Left hindlimb (tissue), 1 donor: ENCODE measurements around the gene CENPP.
"Not testable (repeated sequence)": the region's sequence is repeated elsewhere in the genome, so short reads cannot be mapped to it uniquely, and the experiment has no call there.

Source experiments
- DNase-seq: peaks from one replicate; pipeline ENCODE4 v3.0.0-alpha.2; 2018

The CENPP gene

DNA sequence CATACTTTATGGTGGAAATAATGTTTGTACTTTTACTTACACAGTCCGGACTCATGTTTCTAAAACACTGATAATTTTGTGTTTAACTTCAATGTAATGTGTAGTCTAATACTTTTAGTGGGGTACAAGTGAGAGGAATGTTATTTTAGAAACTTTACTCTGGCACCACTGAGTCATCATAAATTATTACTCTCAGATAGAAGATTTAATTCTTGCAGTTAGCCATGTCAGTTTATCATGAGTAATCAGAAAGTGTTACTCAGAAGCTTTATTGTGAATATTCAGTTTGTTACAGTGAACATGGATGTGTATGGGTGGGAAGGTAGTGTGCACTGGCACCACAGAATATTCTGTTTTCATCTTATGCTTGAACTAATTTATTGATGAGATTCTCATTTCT is 58.6 kb downstream of the CENPP start:
- no peak for DNase-seq

DNA sequence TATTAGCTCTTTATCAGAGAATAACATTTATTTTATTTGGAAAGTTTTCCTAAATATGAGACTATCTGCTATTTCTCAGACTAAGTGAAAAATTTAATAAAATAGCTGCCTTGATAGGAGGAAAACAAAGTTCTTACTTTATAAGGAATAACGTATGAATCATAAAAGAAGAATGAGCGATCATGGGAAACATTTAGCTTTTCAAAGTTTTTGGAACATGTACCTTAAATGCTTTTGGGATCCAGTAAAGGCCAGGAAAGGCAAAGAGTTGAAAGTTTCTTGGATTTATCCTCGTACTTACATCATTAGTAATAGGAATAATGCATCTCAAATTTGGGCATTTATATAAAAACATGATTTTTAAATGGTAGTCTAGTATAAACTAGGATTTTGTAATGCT is 59.2 kb downstream of the CENPP start:
- DNase-seq, result no peak

DNA sequence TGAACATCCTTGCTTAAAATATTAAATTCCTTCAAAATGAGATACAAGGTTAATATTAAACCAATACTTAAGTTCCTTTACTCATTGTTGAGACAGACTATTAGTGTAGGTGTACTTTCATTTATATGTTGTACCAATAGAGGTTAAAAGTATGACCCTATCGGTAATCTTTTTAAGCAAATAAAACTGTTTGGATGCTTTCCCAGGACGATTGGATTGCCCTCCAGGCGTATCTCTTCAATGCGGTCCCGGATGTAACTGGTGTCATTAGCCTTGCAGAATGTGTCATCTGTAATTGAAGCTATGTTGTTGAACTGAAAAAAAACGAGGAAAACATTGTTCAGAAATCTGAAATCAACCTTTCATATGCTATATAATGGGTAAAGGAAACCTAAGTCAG is 59.7 kb downstream of the CENPP start:
- no peak for DNase-seq

DNA sequence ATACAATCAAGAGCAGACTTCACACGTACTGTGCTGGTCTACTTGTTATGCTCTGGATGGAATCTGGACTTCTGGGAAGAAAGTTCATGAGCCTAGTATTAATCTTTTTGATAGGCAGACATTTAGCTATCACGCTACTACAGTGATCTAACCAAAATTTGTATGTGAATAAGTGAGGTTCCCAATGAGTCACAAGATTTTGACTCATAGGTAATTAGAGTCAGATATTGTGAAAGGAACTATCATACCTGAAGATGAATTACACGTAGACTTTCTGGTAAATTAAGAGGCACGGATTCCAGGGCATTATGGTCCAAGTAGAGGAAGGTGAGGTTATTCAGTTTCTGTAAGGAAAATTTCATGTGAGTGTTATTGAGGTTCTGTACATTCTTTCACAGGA is 60.2 kb downstream of the CENPP start:
- DNase-seq, result no peak

DNA sequence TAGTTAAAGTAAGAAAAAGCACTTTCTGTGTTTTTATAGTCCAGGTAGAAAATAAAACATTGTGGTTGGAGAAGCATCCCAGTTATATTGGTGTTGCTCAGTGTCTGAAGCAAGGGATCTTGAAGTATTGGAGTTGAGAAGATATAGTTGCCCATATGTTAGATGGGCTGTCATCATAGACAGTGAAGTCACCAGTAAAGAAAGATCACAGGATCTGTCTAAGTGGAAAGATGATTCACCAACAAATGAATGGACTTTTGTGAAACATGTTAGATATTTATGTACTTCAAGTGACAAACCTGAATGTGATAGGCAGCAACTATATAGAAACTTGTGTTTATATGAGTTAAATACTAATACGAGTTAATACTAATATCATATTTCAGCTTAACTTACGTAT is 66.9 kb downstream of the CENPP start:
- no peak for DNase-seq

DNA sequence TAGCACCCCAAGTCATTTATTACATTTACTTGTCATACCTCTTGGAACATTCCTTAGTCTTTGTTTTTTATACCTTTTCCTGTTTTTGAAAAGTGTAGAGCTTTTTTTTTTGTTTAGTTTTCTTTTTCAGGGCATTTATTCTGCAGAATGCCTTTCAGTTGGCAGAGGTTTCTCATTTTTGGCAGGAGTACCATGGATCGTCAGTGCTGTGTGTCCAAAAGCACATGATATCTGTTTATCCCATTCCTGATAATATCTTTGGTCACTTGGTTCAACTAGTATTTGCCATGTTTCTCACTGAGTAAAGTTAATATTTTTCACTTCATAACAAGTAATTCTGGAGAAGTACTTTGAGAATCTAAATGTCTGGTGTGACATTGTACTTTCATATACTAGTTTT is 67.9 kb downstream of the CENPP start:
- no peak for DNase-seq

DNA sequence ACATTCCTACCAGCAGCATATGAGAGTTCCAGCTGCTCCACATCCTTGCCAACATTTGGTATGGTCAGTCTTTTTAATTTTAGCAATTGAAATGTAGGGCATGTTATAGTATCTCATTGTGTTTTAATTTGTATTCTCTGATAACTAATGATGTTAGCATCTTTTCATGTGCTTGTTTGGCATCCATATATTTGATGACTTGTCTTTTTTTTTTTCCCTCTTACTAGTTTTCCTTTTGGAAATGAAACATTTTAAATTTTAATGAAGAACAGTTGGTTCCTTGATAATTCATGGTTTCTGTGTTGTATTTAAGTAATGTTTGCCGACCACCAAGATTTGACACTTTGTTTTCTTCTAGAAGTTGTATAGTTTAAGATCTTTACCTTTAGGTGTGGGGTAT is 69.9 kb downstream of the CENPP start:
- no peak for DNase-seq

DNA sequence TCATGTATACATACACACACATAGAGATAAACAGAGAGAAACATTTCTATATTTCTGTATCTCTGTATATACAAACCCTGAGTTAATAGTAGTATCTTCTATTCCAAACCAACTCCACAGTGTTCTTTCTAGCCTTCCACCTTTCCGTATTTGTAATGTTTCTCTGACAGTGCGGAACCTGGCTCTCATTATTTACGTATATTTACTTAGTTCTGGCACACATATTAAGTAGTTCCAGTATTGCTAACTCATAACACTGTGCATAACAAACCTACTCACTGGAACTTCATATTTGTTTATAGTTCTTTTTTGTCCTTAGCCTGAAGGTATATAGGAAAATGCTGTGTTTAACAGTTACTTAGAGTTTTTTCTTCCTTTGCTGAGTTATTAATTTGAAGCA is 72.1 kb downstream of the CENPP start:
- no peak for DNase-seq

DNA sequence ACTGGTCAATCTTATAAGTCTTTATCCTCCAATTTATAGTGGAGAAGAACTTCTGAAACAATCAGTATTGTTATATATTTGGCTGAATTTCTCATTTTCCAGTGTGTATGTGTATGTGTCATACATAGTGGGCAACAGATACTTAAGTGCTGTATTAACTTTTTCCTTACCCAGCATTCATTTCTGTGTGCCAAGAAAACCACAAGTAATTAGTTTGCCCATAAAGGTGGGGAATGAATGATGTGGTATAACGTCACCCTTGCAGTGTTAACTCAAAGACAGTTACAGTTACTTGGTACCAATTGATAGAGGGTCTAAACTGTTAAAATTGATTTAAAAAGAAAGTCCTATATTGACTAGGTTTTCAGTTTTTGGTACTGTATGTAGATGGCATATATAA is 76.6 kb downstream of the CENPP start:
- DNase-seq, result no peak

DNA sequence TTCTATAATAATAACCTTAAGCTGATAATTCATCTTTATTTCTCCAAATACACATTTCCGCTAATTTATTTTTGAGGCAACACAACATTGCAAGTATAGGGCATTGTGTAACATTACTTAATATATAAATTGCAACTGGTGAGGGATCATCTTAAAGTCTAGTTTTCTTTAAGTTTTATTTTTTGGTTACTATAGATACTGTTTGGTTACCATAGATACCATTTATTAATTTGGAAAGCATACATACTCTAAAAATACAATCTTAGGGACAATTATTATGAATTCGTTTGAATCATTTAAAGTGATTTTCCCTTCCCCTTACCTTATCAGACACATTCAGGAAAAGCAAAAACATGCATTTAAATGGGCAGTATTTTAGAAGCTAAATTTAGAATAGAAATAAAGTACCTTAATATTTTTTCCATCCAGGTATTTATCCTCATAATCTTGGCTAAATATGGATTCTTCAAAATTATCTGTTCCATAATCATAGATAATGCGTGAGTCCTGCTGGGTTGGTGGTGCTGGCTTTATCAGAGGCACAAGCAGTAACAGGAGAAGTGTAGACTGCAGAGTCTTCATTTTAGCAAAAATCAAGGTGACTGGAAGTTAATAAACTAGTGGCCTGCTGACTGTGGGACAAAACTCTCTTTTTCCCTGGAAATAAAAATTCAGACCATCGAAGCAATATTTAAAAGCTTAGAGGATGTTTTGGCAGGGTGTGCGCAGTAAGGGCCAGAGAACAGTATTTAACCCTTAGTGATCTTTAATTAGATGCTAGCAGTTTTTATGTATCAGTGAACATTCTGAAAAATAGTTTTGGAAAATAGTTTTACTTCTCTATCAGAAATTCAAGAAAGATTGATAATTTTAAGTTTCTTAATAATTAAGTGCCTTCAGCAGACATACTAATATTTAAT is 77.3 kb downstream of the CENPP start:
- DNase-seq, result no peak

DNA sequence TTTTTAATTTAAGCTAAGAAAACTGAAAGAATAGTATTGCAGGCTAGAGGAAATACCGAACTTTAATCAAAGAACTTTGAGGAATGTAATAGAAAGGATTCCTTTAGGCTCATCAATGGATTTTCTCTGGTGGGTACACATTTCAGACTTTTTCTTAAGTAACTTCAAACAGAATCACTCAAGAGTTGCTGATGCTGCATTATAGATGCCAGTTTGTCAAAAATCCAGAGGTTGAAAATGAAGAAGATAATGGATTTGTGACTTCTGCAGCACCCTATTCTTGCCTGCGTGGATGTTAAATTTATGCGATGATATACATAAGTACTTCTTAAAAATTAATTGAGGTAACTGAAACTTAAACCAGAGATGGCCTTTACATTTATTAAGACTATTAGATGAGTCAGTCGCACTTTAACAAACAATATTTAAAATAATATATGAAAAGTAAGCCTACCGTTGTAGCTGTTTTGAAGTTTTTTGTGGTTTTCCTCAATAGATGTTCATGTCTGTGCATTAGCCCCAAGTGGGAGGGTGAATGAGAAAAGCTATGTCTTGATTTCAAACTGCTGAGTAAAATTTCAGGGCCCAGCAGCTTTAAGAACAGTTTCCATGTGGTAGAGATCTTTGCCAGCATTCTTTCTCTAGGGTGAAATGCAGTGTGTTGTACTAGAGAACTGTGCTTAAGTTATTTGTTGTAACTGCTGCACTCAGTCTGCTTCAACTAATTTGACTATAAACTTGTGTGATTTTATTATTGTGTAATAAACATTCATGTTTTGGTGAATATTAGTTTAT is 78.5 kb downstream of the CENPP start, which contains the start of gene OGN:
Gene OGN, minus strand, starts transcription at position 537 of the 795 bp plus-strand sequence. CDS start 1,171 bp downstream, outside the sequence.
- no peak for DNase-seq

DNA sequence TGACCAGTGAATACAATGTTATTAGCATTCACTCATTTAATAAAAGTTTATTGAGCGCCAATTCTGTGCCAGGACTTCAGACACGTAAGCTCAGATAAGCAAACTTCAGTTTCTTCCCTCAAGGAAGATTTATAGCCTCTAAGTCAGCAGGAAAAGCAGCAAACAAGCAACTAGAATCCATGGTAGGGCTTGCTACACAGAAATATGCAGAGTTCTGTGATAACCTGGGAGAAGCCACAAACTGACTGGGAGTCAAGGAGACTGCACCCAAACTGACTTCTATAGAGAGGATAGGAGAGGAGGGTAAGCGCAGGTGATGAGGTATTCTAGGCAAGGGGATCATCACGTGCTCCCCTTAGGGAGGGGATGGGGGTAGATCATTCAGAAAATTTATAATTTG is 80.1 kb downstream of the CENPP start:
- no peak for DNase-seq

DNA sequence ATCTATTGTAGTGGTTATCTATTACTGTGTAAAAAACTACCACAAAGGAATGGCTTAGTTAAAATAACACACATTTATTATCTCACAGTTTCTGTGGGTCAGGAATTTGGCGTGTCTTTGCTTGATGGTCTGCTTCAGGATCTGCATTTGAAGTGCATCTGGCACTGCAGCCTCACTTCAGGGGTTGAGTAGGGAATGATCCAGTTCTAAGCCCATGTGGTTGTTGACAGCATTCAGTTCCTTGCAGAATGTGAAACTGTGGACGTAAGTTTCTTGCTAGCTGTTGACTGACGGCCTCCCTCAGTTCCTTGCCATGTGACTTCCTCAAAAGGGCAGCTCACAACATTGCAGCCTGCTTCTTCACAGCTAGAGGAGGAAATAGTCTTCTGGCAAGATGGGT is 80.7 kb downstream of the CENPP start:
- DNase-seq, result no peak

DNA sequence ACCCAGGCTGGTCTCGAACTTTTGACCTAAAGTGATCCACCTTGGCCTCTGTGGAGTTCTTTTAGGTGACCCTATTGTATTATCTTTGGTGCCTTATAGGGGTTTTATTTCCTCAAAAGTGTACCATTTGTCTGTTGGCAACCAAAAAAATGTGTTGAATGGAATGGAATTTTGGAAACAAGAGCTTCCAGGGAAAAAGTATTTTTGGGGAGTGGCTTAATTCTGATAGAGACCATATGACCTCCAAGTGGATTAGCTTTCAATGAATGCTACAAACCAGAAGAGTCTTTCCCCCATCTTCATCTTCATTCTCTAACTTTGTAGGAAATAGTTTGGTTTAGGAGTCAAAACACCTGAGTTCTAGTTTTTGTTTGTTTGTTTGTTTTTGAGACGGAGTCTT is 82.1 kb downstream of the CENPP start:
- DNase-seq, result no peak

DNA sequence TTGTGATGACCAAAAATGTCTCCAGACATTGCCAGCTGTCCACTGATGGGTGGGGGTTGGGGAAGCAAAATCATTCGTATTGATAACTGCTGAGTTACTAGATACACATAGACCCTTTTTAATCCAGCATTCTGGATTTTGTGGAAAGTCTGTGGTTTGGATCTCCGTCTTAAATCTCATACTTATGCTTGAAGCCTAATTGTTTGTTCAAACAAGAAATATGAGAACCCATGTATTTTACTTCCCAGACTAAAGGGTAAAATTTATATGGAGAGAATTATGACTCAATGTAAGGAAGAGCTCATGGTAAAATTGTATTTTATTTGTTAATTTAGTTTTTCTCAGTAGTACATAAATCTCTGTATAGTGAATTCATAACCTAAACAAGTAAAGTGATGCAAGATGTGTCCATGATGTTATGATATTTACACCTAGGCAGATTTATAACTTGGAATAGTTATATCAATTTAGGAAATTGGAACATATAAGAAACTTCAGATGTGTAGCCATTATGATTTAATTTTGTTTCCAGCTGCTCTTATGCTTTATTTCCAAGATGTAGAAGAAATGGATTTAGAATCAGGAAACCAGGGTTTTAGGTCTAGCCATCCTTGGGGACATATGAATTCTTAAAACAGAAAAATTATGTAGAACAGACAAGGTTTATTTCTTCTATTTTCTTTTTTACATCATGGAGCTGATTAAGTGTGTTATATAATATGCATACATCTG is 83.2 kb downstream of the CENPP start:
- DNase-seq, result no peak

DNA sequence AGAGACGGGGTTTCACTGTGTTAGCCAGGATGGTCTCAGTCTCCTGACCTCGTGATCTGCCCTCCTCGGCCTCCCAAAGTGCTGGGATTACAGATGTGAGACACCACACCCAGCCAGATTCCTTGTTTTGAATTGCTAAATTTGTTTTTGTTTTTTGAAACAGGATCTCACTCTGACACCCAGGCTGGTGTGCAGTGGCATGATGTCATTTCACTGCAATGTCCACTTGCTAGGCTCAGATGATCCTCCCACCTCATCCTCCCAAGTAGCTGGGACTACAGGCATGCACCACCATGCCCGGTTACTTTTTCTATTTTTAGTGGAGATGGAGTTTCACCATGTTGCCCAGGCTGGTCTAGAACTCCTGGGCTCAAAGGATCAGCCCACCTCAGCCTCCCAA is 85.4 kb downstream of the CENPP start:
- not testable (repeated sequence) for DNase-seq

DNA sequence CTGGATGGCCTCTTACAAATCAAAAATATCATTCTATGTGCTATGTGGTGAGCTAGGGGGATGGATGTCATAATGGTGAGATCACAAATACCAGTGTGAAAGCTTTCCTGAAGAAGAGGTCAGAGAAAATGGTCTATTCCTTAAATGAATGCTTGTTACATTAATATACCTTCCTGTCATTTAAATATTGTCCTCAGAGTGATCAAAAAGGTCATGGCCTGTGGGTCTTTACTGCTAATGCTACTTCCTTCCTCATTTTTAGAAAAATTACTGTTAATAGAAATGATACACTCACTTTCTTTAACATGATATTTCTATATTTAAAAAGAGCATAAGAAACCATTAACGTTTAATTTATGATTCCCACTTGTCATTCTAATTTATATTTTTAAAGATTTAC is 88.8 kb downstream of the CENPP start:
- no peak for DNase-seq

DNA sequence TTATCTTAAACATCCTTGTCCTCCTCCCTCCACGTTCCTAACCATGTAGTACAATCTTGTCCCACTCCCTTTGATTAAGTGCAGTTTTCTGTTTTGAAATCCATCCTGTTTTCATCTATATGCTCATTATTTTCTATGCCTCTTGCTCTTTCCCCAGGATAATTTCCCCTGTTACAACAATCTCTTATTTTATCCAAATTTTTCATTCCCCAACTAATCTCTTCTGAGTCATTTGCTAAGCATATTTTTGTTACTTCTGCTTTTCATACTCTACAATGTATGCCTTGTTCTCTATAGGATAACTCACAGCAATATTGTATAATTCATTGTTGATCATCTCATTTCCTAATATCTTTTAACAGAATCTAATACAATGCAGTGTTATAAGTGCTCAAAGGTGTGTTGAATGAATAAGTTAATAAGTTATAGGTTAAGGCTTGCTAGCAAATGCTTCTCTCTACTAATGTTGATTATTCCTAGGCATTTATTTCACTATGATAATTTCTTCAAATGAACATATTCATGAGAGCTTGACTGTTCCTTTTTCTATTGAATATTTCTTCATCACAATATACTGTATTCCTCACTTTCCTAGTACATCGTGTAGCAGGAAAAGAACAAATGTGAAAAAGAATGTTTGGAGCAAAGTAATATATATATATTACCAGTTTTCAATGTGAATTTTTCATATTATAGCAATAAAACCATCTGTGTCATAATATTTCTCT is 97.0 kb downstream of the CENPP start:
- DNase-seq, result no peak

DNA sequence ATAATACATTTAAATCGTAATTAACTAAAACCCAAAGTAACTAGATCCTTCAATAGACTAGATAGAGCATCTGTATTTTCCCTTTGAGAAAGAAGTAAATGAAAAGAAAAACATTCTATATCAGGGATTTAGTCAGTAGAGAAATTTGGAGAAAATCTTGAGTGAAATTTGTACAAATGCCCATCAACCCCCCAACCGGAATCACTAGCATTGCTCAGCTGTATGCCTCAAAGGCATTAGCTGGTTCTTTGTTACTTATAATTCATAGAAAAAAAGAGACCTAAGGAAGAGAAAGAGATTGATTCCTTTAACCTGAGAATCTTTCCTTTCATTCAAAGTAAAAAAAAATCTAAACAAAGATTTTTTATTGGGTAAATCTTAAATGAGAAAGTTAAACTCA is 97.9 kb downstream of the CENPP start:
- no peak for DNase-seq

DNA sequence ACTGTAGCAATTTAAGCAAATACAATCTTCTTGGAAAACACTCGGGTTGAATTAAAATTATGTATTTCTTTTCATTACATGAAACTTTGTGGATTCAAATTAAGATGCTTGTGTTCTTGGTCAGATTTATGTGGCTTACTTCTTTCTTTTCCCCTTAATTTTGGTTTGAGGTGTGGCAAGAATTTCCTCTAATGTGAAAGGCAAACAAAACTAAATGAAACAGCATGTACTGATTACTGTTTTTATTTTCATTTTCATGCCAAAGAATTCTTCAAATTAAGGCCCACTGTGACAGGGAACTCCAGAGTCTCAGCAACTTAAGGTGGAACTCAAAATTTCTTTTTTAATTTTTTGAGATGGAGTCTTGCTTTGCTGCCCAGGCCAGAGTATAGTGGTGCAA is 98.6 kb downstream of the CENPP start, which contains the start of gene OMD:
Gene OMD, minus strand, starts transcription at position 132 of the 400 bp plus-strand sequence. CDS start 6,913 bp downstream, outside the sequence.
- DNase-seq, result no peak

DNA sequence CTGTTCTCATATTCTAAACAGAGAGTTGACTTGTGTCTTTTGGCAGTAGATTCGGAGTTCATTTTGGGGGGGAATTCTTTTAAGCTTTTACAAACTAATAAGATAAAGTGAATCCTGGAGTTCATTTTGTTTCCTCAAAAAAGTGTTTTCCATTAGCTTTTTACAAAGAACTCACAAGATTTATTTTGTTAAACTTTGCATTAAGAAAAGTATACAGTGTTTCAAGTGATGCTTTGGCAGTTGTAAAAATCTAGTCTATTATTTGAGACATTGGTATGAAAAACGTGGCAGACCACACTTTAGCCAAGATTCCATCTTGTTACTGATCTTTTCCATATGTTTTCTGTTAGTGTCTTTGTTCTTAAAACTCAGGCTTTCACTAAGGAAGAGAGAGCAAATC is 99.7 kb downstream of the CENPP start:
- DNase-seq, result no peak

DNA sequence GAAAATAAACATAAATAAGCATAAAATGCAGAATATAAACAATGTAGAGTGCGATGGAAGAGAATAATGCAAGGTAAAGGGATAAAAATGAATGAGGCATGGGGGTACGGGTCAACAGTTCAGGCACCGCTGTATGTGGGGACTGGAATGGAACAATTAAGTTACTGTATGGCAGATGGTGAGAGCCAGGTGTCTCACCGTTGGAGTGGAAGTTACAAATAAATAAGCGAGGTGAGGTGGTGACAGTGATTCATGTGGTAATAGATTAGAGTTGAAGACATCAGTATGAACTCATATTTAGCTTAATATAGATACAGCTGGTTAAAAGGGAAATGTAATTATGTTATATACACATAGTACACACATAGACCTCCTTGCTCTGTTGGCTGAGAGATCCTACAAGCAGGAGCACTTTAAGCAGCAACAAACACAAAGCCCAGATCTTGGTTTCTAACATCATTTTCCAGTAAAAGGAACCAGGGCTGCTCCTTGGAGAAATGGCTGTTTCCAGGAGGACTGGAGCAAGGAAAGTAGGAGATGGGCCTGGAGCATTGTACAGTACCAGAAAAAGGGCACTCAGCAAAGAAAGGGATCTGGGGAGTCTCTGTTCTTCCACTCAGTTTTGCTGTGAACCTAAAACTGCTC is 100.9 kb downstream of the CENPP start:
- DNase-seq, result no peak
